Lung (tissue), 12 donors: Measurements from ENCODE around the gene AGPAT3. TPM values are rescaled to one million over a fixed set of nuclear protein-coding genes. Genes with fewer than 3 reads are reported as not detected.

Experiments used
- ATAC-seq: fragments of 200-7000 bp; cut with Tn5 transposase; one replicate; pipeline ENCODE4 v1.9.1; 2020; ENCODE audit warnings: moderate number of reproducible peaks; ENCODE audit not compliant: insufficient read depth, low FRiP score
- DNase-seq, 3 donors: peaks; one replicate each; pipeline ENCODE4 v3.0.0-alpha.2; 2013 to 2017
- H3K27ac ChIP-seq, 2 donors: one replicate each; pipeline ENCODE4 v1.5.1; 2013; ENCODE audit warnings: mild to moderate bottlenecking in 2 of 2, moderate library complexity in 2 of 2, control low read depth in 1 of 2, inconsistent platforms in 1 of 2, low read depth in 1 of 2, low read length in 1 of 2
- H3K27me3 ChIP-seq, 3 donors: one replicate each; pipeline ENCODE4 v1.5.1; 2013; ENCODE audit warnings: low read length in 2 of 3; ENCODE audit not compliant: control insufficient read depth in 3 of 3, insufficient read depth in 3 of 3
- H3K36me3 ChIP-seq, 4 donors: one replicate each; pipeline ENCODE4 v1.5.1; 2013; ENCODE audit warnings: low read length in 4 of 4, mild to moderate bottlenecking in 1 of 4, moderate library complexity in 1 of 4; ENCODE audit not compliant: control insufficient read depth in 4 of 4, insufficient read depth in 4 of 4
- H3K4me1 ChIP-seq, 5 donors: one replicate each; pipeline ENCODE4 v1.5.1; 2013; ENCODE audit warnings: low read length in 5 of 5, mild to moderate bottlenecking in 2 of 5, moderate library complexity in 1 of 5; ENCODE audit not compliant: control insufficient read depth in 5 of 5, insufficient read depth in 5 of 5
- H3K4me3 ChIP-seq: one replicate; pipeline ENCODE4 v1.5.1; 2013; ENCODE audit warnings: mild to moderate bottlenecking, control low read depth, moderate library complexity
- H3K9ac ChIP-seq, 2 donors: one replicate each; pipeline ENCODE4 v1.5.1; 2013; ENCODE audit warnings: low read length in 2 of 2, control low read depth in 1 of 2; ENCODE audit not compliant: insufficient read depth in 1 of 2
- H3K9me3 ChIP-seq, 4 donors: one replicate each; pipeline ENCODE4 v1.5.1; 2013; ENCODE audit warnings: low read length in 3 of 4, mild to moderate bottlenecking in 1 of 4, moderate library complexity in 1 of 4; ENCODE audit not compliant: control insufficient read depth in 4 of 4, insufficient read depth in 3 of 4
- CTCF ChIP-seq: IDR thresholded peaks from 2 replicates; pipeline ENCODE4 v1.5.1; 2012; ENCODE audit warnings: mild to moderate bottlenecking; ENCODE audit errors: control extremely low read depth, extremely low read depth
- WGBS, 2 donors: extraction: QIAGEN DNeasy Blood & Tissue Kit; methylation state at CpG; one replicate each; pipeline ENCODE4 v1.1.7; 2013; 5-methylcytosine and 5-hydroxymethylcytosine counted together
- polyA plus RNA-seq, 2 donors: library from polyadenylated mRNA; stranded (reverse); fragments of 200-250 nt; gene quantifications; one replicate each; pipeline ENCODE4 v1.2.1, GENCODE V29; 2013
- total RNA-seq, 2 donors: library from RNA; depleted of rRNA in 1 of 2; stranded (reverse); fragments of >200 nt in 1 of 2; gene quantifications; one replicate each; pipeline ENCODE4 v1.2.1, GENCODE V29; 2014 to 2021
- donor health status: control.
- donor health status: control.
- donor health status: Bipolar disorder and iron deficiency.
- donor health status: healthy.
- donor health status: DM: yes; HTN: yes; CAD: no.

The AGPAT3 gene
- total and polyA plus RNA-seq, 4 donors = 29.4 to 120 (median 43.9) TPM

DNA sequence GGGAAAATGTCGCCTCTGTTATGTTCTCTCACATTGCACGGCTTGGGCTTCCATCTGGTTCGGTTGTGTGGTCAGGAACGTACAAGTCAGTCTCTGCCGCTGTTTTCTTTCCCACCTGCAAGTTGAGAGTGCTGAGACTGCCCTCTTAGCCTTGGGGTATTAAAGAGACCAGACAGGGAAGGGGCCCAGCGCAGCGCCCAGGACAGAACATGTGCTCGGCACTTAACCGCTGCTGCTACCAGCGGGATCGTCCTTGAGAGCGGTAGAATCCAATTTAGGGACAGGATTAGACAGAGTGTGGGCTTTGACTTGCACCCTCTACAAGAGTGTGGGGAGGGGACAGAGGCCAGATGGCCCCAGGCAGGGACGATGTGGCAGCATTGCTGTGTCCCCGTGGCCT lies 17.7 kb upstream of the AGPAT3 start:
- Histone ChIP-seq H3K27me3 (no peaks in the 10 kb centered on the region), H3K9me3 (no peaks in the 10 kb centered on the region), H3K9ac (no peak overlapping the region), H3K4me1 (peaks cover 0 to 3% (median 0%) of the 10 kb centered on the region in 5 donors), H3K36me3 (no peaks in the 10 kb centered on the region), H3K27ac (no peak overlapping the region), H3K4me3 (no peak overlapping the region)
- WGBS, 2 donors = 89 to 94% methylated on average over 14 of the region's 14 CpGs
- TF ChIP-seq CTCF = no peak
- DNase-seq (no peak), ATAC-seq (no peak)

- Histone ChIP-seq H3K36me3 (no peaks in the 10 kb centered on the region), H3K4me1 (peaks cover 0 to 3% (median 0%) of the 10 kb centered on the region in 5 donors), H3K27me3 (no peaks in the 10 kb centered on the region), H3K9ac (no peak overlapping the region), H3K27ac (no peak overlapping the region), H3K4me3 (no peak overlapping the region), H3K9me3 (no peaks in the 10 kb centered on the region)
- ATAC-seq (no peak), DNase-seq (no peak)
- TF ChIP-seq CTCF = no peak
- 95 to 97% methylated on average over 10 of the region's 10 CpGs for WGBS, 2 donors
Observed at GRCh38 chr21:43848771-43849170, 16.3 kb upstream of the AGPAT3 start.

DNA sequence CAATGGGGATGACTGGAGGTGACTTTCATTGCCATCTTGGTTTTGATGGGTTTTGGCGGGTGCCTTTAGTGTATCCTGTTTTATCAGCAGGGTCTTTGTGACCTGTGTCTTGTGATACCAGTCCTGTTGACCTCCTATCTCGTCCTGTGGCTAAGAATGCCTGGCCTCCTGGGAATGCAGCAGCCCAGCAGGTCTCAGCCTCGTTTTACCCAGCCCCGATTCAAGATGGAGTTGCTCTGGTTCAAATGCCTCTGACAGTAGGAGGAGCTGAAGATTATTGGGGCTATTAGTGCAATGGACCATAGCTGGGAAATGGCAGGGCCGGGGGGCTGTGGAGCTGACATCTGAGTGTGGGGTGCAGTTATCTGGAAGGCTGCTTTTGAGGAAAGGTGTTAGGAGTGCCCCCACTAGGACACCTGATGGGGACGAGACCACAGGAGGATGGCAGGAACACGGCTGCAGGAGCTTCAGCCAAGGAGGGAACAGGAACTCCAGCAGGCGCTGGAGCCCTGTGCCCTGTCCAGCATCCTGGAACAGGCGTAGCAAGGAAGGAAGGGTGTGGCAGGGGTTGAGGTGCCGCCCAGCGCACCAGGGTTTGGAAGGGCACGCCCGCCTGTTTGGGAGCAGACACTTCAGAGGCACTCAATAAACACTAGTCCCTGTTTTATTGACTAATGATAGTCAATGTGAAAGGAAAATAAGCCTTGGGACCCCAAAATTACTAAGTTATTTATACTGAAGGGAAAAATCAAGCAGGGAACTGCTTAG lies 15.3 kb upstream of the AGPAT3 start:
- no peak for TF ChIP-seq CTCF
- no peak overlapping the region for H3K27ac ChIP-seq
- ATAC-seq (no peak), DNase-seq (no peak)
- 62 to 75% methylated on average over 13 of the region's 13 CpGs for WGBS, 2 donors
- H3K9me3 ChIP-seq = no peaks in the 10 kb centered on the region
- H3K27me3 ChIP-seq = no peaks in the 10 kb centered on the region
- peaks cover 0 to 3% (median 0%) of the 10 kb centered on the region in 5 donors for H3K4me1 ChIP-seq
- H3K9ac ChIP-seq = no peak overlapping the region
- no peak overlapping the region for H3K4me3 ChIP-seq
- H3K36me3 ChIP-seq = no peaks in the 10 kb centered on the region
